ENCODE measurements around the gene PTBP3. TPM values are rescaled to one million over a fixed set of nuclear protein-coding genes. Genes with fewer than 3 reads are reported as not detected.
A peak's percentile ranks its signal among the peaks of the same experiment; 100 is the strongest.

PTBP3 gene
- total RNA-seq, 1 experiment from 2014 or later: 141 TPM

DNA sequence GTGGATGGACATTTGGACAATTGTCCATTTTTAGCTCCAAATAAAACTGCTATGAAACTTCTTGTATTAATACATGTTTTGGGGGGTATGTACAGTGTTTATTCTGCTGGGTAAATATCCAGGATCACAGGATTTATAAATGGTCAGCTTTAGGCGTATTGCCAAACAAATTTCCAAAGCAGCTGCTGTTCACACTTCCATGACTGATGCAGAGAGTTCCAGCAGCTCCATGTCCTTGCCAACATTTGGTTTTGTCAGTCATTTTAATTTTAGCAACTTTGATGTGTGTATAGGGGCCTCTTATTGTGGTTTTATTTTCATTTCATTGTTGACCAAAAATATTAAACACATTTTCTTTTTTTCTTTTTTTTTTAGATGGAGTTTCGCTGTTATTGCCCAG lies 148.5 kb downstream of the PTBP3 start:
- Histone ChIP-seq H3K4me3 (no peak overlapping the region), H3K4me2 (no peak overlapping the region), H3K9me2 (ENCODE audit: insufficient read depth) (no peaks in the 10 kb centered on the region), H3K27me3 (ENCODE audit: insufficient read depth, low read depth) (no peaks in the 10 kb centered on the region), H2AFZ (no peak overlapping the region), H3F3A (ENCODE audit: insufficient read depth, low read depth) (peaks cover 25% of the 10 kb centered on the region), H3K36me3 (ENCODE audit: low read depth) (no peaks in the 10 kb centered on the region), H3K4me1 (replicated peaks; ENCODE audit: insufficient read depth) (peaks cover 16% of the 10 kb centered on the region), H4K20me1 (ENCODE audit: insufficient read depth) (no peaks in the 10 kb centered on the region), H3K9me3 (ENCODE audit: insufficient read depth, low read depth) (no peaks in the 10 kb centered on the region), H3K79me2 (ENCODE audit: low read depth) (no peaks in the 10 kb centered on the region), H3K27ac (no peak overlapping the region)
- intact Hi-C loops (cut with micrococcal nuclease; ENCODE audit: unreplicated experiment): no loop called here
- ChIA-PET POLR2A (ENCODE audit: unreplicated experiment) (interaction anchor here (0.7 kb wide), 1 partner anchor 18 kb away, joined by 4 read pairs; no protein-coding TSS in a partner anchor), CTCF (no interaction called here)
- no TSS peak for BruUV-seq (replicated peaks)
- no peak for DNase-seq
- no peak for TF ChIP-seq EZH2 (IDR thresholded peaks at IDR 0.05; ENCODE audit: low read depth)
- TF ChIP-seq, protein P1, sequence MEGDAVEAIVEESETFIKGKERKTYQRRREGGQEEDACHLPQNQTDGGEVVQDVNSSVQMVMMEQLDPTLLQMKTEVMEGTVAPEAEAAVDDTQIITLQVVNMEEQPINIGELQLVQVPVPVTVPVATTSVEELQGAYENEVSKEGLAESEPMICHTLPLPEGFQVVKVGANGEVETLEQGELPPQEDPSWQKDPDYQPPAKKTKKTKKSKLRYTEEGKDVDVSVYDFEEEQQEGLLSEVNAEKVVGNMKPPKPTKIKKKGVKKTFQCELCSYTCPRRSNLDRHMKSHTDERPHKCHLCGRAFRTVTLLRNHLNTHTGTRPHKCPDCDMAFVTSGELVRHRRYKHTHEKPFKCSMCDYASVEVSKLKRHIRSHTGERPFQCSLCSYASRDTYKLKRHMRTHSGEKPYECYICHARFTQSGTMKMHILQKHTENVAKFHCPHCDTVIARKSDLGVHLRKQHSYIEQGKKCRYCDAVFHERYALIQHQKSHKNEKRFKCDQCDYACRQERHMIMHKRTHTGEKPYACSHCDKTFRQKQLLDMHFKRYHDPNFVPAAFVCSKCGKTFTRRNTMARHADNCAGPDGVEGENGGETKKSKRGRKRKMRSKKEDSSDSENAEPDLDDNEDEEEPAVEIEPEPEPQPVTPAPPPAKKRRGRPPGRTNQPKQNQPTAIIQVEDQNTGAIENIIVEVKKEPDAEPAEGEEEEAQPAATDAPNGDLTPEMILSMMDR (conservative IDR thresholded peaks at IDR 0.05): no peak

DNA sequence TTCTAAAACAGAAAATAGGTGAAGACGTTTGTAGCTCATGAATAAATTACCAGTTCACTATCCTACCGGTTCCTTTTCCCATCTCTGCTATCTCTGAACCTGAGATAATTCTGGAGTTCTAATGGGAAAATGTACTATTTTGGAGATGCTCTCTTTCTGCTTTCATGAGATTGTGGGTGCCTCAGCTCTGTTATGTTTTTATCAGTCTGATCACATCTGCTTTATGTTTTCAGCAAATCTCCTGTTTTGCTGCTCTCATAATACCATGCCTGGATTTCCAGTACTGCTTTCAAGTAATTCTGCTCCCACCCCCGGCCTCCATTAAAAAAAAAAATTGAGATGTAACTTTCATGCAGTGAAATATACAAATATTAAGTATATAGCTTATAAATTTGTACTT lies 149.2 kb downstream of the PTBP3 start:
- no peaks in the 10 kb centered on the region for H3K36me3 ChIP-seq (ENCODE audit: low read depth)
- ChIA-PET POLR2A (ENCODE audit: unreplicated experiment) (interaction anchor here (0.7 kb wide), 2 partner anchors 19 to 1616 kb away, joined by 4 to 7 read pairs; no protein-coding TSS in a partner anchor), CTCF (interaction anchor here (0.7 kb wide), 1 partner anchor 149 kb away, joined by 3 read pairs; no protein-coding TSS in a partner anchor)
- no peak overlapping the region for H2AFZ ChIP-seq
- H3K9me3 ChIP-seq (ENCODE audit: insufficient read depth, low read depth): no peaks in the 10 kb centered on the region
- no peak for DNase-seq
- H3K9me2 ChIP-seq (ENCODE audit: insufficient read depth): no peaks in the 10 kb centered on the region
- TF ChIP-seq EZH2 (IDR thresholded peaks at IDR 0.05; ENCODE audit: low read depth): no peak
- TF ChIP-seq, protein P1 (conservative IDR thresholded peaks at IDR 0.05): no peak
- H3K27ac ChIP-seq: no peak overlapping the region
- intact Hi-C loops (cut with micrococcal nuclease; ENCODE audit: unreplicated experiment): no loop called here
- BruUV-seq (replicated peaks): no TSS peak
- no peaks in the 10 kb centered on the region for H4K20me1 ChIP-seq (ENCODE audit: insufficient read depth)
- no peaks in the 10 kb centered on the region for H3K27me3 ChIP-seq (ENCODE audit: insufficient read depth, low read depth)
- no peaks in the 10 kb centered on the region for H3K79me2 ChIP-seq (ENCODE audit: low read depth)
- H3K4me1 ChIP-seq (replicated peaks; ENCODE audit: insufficient read depth): peaks cover 22% of the 10 kb centered on the region
- H3K4me3 ChIP-seq: no peak overlapping the region
- no peak overlapping the region for H3K4me2 ChIP-seq
- H3F3A ChIP-seq (ENCODE audit: insufficient read depth, low read depth): peaks cover 31% of the 10 kb centered on the region

DNA sequence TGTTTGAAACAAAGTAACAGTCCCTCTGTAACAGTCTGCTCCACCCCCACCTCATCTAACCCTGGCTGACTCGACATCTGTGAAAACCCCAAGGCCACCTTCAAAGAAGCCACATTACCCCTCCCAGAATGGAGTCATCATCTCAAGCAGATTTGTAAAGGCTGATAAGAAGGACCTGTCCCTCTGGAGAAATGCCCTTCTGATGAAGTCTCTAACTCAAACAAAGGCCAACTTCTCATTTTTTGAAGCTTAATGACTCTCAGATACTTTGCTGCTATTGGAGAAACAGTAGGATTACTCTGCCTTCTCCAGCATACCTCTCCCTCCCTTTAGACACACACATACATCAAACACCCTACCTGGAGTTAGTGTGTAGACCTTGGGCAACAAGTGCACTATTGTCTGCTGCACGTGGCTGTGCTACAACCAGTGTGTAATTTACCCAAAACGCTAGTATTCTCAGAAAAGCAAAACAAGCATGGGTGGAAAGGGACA lies 153.0 kb downstream of the PTBP3 start:
- DNase-seq: peak; percentile 32 to 85
- H3K4me1 ChIP-seq (replicated peaks; ENCODE audit: insufficient read depth): peaks cover 35% of the 10 kb centered on the region
- TF ChIP-seq, protein P1 (conservative IDR thresholded peaks at IDR 0.05): no peak
- no peak for TF ChIP-seq EZH2 (IDR thresholded peaks at IDR 0.05; ENCODE audit: low read depth)
- no TSS peak for BruUV-seq (replicated peaks)
- H3K27ac ChIP-seq: peak overlapping the region; percentile 55
- peak overlapping the region; percentile 57 for H3K4me2 ChIP-seq
- H3K79me2 ChIP-seq (ENCODE audit: low read depth): peaks cover 4% of the 10 kb centered on the region
- no peak overlapping the region for H3K4me3 ChIP-seq
- no peaks in the 10 kb centered on the region for H3K27me3 ChIP-seq (ENCODE audit: insufficient read depth, low read depth)
- no peaks in the 10 kb centered on the region for H3K9me3 ChIP-seq (ENCODE audit: insufficient read depth, low read depth)
- POLR2A ChIA-PET (ENCODE audit: unreplicated experiment): interaction anchor here (0.7 kb wide), 1 partner anchor 81 kb away, joined by 3 read pairs; no protein-coding TSS in a partner anchor
- H3K9me2 ChIP-seq (ENCODE audit: insufficient read depth): no peaks in the 10 kb centered on the region
- H3F3A ChIP-seq (ENCODE audit: insufficient read depth, low read depth): peaks cover 50% of the 10 kb centered on the region
- no peaks in the 10 kb centered on the region for H3K36me3 ChIP-seq (ENCODE audit: low read depth)
- H2AFZ ChIP-seq: peak overlapping the region; percentile 60
- intact Hi-C loops (cut with micrococcal nuclease; ENCODE audit: unreplicated experiment): no loop called here
- no peaks in the 10 kb centered on the region for H4K20me1 ChIP-seq (ENCODE audit: insufficient read depth)
- CTCF ChIA-PET: no interaction called here
